ENCODE results near the gene ERCC6L2.

Gene ERCC6L2

GRCh38 chr9:95930277-95930676 is 54.8 kb downstream of the ERCC6L2 start:
- TF ChIP-seq TAF1 (IDR thresholded peaks at IDR 0.05; ENCODE audit: borderline replicate concordance, insufficient read depth, low read length) (no peak), POLR2AphosphoS5 (IDR thresholded peaks at IDR 0.05; ENCODE audit: low read depth, low read length) (no peak), SIN3A (IDR thresholded peaks at IDR 0.05; ENCODE audit: borderline replicate concordance, insufficient read depth, low read length) (no peak)

- TF ChIP-seq POLR2AphosphoS5 (IDR thresholded peaks at IDR 0.05; ENCODE audit: low read depth, low read length) (no peak), SIN3A (IDR thresholded peaks at IDR 0.05; ENCODE audit: borderline replicate concordance, insufficient read depth, low read length) (no peak), FOXP2 (optimal IDR thresholded peaks at IDR 0.05; ENCODE audit: borderline replicate concordance, extremely low read depth, extremely low read length, insufficient read depth) (no peak), TAF1 (IDR thresholded peaks at IDR 0.05; ENCODE audit: borderline replicate concordance, insufficient read depth, low read length) (no peak), REST (IDR thresholded peaks at IDR 0.05; ENCODE audit: insufficient read depth in 1 of 2, low read depth in 2 of 2, low read length in 2 of 2) (no peak)
Measured at GRCh38 chr9:95935861-95936578, 60.5 kb downstream of the ERCC6L2 start.

GRCh38 chr9:95936579-95937075 is 61.1 kb downstream of the ERCC6L2 start:
- TF ChIP-seq POLR2AphosphoS5 (IDR thresholded peaks at IDR 0.05; ENCODE audit: low read depth, low read length) (no peak), SIN3A (IDR thresholded peaks at IDR 0.05; ENCODE audit: borderline replicate concordance, insufficient read depth, low read length) (no peak), REST (IDR thresholded peaks at IDR 0.05; ENCODE audit: insufficient read depth in 1 of 2, low read depth in 2 of 2, low read length in 2 of 2) (no peak), TAF1 (IDR thresholded peaks at IDR 0.05; ENCODE audit: borderline replicate concordance, insufficient read depth, low read length) (no peak), FOXP2 (optimal IDR thresholded peaks at IDR 0.05; ENCODE audit: borderline replicate concordance, extremely low read depth, extremely low read length, insufficient read depth) (no peak)

- no peak for TF ChIP-seq FOXP2 (optimal IDR thresholded peaks at IDR 0.05; ENCODE audit: borderline replicate concordance, extremely low read depth, extremely low read length, insufficient read depth)
- TF ChIP-seq POLR2AphosphoS5 (IDR thresholded peaks at IDR 0.05; ENCODE audit: low read depth, low read length): no peak
- no peak for TF ChIP-seq SIN3A (IDR thresholded peaks at IDR 0.05; ENCODE audit: borderline replicate concordance, insufficient read depth, low read length)
- no peak for TF ChIP-seq TAF1 (IDR thresholded peaks at IDR 0.05; ENCODE audit: borderline replicate concordance, insufficient read depth, low read length)
- TF ChIP-seq REST (IDR thresholded peaks at IDR 0.05; ENCODE audit: insufficient read depth in 1 of 2, low read depth in 2 of 2, low read length in 2 of 2): no peak
Measured at GRCh38 chr9:95937131-95937530, 61.6 kb downstream of the ERCC6L2 start.

GRCh38 chr9:95938724-95939123 is 63.2 kb downstream of the ERCC6L2 start:
- no peak for TF ChIP-seq SIN3A (IDR thresholded peaks at IDR 0.05; ENCODE audit: borderline replicate concordance, insufficient read depth, low read length)
- TF ChIP-seq FOXP2 (optimal IDR thresholded peaks at IDR 0.05; ENCODE audit: borderline replicate concordance, extremely low read depth, extremely low read length, insufficient read depth): no peak
- TF ChIP-seq POLR2AphosphoS5 (IDR thresholded peaks at IDR 0.05; ENCODE audit: low read depth, low read length): no peak
- TF ChIP-seq TAF1 (IDR thresholded peaks at IDR 0.05; ENCODE audit: borderline replicate concordance, insufficient read depth, low read length): no peak
- no peak for TF ChIP-seq REST (IDR thresholded peaks at IDR 0.05; ENCODE audit: insufficient read depth in 1 of 2, low read depth in 2 of 2, low read length in 2 of 2)

All from PFSK-1 (cell line).